Subcutaneous adipose tissue (tissue), 4 donors: ENCODE results near the gene DRICH1. TPM values are rescaled to one million over a fixed set of nuclear protein-coding genes. Genes with fewer than 3 reads are reported as not detected.

ENCODE experiments used
- CTCF ChIP-seq: fragments of 450-650 bp; IDR thresholded peaks from one replicate; pipeline ENCODE4 v1.5.1; 2016; ENCODE audit warnings: low read depth, mild to moderate bottlenecking, control low read depth, antibody characterized with exemption, moderate library complexity
- total RNA-seq, 4 donors: library from RNA; depleted of rRNA; stranded (reverse); fragments of >200 nt; gene quantifications; one replicate each; pipeline ENCODE4 v1.1.0, GENCODE V29; 2016

Gene DRICH1
- total RNA-seq, 4 donors from 2014 or later, result 0.44 to 1.5 (median 0.57) TPM; not detected in 1

- TF ChIP-seq CTCF, result no peak
These were observed 61.4 kb downstream of the DRICH1 start for GRCh38 chr22:23570681-23571080.

GRCh38 chr22:23569716-23570115 lies 62.4 kb downstream of the DRICH1 start:
- no peak for TF ChIP-seq CTCF

- TF ChIP-seq CTCF, result no peak
These were observed 62.8 kb downstream of the DRICH1 start for GRCh38 chr22:23569291-23569690.

GRCh38 chr22:23566705-23567475 lies 65.2 kb downstream of the DRICH1 start:
- no peak for TF ChIP-seq CTCF

- no peak for TF ChIP-seq CTCF
These were observed 66.0 kb downstream of the DRICH1 start for GRCh38 chr22:23565915-23566704.

- no peak for TF ChIP-seq CTCF
These were observed 66.7 kb downstream of the DRICH1 start for GRCh38 chr22:23565305-23565914.

- TF ChIP-seq CTCF, result no peak
These were observed 67.8 kb downstream of the DRICH1 start for GRCh38 chr22:23564276-23564675.
